NB4 (cell line): Measurements from ENCODE around the gene MACROD2.

Source experiments
- DNase-seq: peaks from one replicate; pipeline ENCODE4 v3.0.0; 2010; ENCODE audit warnings: low read depth
- H3K4me3 ChIP-seq: one replicate; pipeline ENCODE4 v1.5.1; 2011; ENCODE audit warnings: mild to moderate bottlenecking, low read depth, low read length, moderate library complexity
- MYC ChIP-seq: IDR thresholded peaks from 2 replicates; pipeline ENCODE4 v1.6.1; 2011; ENCODE audit warnings: low read depth, low read length
- POLR2A ChIP-seq: IDR thresholded peaks from 2 replicates; pipeline ENCODE4 v1.6.1; 2011; ENCODE audit warnings: mild to moderate bottlenecking; ENCODE audit not compliant: insufficient read length; ENCODE audit errors: extremely low read depth
- TF ChIP-seq, protein P1 (sequence below): IDR thresholded peaks from 2 replicates; pipeline ENCODE4 v1.6.1; 2011; ENCODE audit warnings: low read depth, low read length
- TF ChIP-seq, protein P2 (sequence below): IDR thresholded peaks from one replicate; pipeline ENCODE4 v1.5.1; 2012; ENCODE audit warnings: low read depth, low read length

MACROD2 gene

DNA sequence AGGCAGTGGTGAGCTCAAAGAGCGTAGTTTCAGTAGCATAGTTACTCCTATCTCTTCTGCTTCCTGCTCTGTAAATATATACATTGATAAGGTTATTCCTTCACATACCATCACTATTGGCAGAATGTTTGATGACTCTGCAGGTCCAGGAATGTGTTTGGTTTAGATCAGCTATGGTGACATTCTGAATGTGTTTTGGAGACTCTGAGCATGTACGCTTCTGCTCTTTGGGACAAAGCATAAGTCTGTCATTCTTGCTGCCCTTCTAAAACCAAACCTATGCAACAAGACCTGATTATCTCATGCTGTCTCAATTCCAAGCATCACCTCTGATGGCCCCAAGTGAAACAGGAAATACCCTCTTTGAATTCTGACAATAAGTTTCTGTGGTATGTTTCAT is 1503.6 kb downstream of the MACROD2 start:
- no peak for DNase-seq
- TF ChIP-seq POLR2A (no peak), MYC (no peak)
- TF ChIP-seq, protein P1, sequence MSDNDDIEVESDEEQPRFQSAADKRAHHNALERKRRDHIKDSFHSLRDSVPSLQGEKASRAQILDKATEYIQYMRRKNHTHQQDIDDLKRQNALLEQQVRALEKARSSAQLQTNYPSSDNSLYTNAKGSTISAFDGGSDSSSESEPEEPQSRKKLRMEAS: no peak
- TF ChIP-seq, protein P2, sequence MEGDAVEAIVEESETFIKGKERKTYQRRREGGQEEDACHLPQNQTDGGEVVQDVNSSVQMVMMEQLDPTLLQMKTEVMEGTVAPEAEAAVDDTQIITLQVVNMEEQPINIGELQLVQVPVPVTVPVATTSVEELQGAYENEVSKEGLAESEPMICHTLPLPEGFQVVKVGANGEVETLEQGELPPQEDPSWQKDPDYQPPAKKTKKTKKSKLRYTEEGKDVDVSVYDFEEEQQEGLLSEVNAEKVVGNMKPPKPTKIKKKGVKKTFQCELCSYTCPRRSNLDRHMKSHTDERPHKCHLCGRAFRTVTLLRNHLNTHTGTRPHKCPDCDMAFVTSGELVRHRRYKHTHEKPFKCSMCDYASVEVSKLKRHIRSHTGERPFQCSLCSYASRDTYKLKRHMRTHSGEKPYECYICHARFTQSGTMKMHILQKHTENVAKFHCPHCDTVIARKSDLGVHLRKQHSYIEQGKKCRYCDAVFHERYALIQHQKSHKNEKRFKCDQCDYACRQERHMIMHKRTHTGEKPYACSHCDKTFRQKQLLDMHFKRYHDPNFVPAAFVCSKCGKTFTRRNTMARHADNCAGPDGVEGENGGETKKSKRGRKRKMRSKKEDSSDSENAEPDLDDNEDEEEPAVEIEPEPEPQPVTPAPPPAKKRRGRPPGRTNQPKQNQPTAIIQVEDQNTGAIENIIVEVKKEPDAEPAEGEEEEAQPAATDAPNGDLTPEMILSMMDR: no peak
- no peak overlapping the region for H3K4me3 ChIP-seq

DNA sequence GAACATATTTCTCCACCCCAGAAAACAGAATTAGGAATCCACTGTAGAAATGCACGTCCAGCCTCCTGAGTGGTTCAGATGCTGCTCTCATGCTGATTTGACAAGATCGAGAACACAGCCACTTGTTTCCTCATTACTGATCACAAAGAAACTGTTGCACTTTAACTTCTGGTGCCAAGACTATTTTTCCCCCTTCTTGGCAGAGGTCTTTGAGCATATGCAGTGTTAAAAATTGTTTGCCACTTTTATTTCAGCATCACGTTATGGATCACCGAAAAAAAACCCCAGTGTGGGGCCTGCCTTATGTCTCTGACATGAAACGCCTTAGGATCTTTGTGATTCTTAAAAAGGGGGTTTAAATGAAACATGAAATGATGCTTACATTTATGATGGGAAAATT is 1511.0 kb downstream of the MACROD2 start:
- DNase-seq: no peak
- H3K4me3 ChIP-seq: no peak overlapping the region
- TF ChIP-seq MYC (no peak), POLR2A (no peak)
- TF ChIP-seq, protein P1: no peak
- TF ChIP-seq, protein P2: no peak

DNA sequence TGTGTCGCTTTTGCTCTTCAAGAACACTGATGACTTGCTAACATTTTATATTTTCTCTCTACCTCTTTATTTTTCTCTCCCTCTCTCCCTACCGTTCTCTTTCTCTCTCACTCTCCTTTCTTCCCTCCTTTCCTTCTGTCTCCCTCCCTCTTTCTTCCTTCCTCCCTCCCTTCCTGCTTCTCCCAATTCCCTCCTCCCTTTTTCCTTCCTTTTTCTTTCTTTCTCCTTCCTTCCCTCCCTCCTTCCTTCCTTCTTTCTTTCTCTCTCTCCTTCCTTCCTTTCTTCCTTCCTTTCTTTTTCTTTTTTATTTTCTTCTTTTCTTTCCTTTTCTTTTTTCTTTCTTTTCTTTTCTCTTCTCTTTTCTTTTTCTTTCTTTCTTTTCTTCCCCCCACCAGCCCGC is 1511.8 kb downstream of the MACROD2 start:
- TF ChIP-seq POLR2A: no peak
- no peak for TF ChIP-seq MYC
- TF ChIP-seq, protein P2: no peak
- TF ChIP-seq, protein P1: no peak
- no peak for DNase-seq
- no peak overlapping the region for H3K4me3 ChIP-seq

DNA sequence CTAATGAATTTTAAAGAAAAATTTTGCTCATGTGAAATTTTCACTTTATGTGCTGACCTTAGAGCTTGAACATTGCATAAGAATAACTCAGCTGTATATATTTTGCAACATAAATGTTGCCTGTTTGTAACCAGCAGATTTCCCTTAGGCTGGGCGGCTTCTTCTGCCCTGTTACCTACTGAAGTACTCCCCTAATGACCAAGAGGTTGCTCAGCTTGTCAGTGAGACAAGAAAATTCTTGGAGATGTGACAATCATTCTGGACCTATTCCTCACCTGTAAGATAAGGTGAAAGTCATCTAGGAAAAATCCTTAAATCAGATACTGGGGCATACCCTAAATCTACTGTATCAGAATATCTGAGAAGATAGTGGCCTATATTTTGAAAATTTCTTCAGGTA is 1516.2 kb downstream of the MACROD2 start:
- DNase-seq: no peak
- H3K4me3 ChIP-seq: no peak overlapping the region
- TF ChIP-seq POLR2A (no peak), MYC (no peak)
- TF ChIP-seq, protein P2: no peak
- TF ChIP-seq, protein P1: no peak

DNA sequence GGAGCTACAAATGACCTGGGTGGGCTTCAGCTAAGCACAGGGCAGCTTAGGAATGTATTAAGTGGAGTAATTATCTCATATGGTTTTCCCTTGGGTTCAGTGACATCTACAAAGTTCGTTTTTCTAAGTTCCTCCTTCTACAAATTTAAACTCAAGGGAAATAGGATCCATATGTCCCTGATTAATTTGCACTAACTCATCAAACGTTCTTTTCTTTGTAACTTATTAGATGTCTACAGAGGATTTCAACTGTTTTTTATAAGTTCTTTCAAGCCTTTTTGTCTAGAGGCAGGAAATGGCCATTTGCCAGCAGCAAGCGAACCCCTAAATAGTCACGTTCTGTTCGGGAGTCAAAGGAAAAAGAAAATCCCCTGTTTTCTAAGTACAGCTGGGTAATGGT is 1517.6 kb downstream of the MACROD2 start:
- DNase-seq: no peak
- TF ChIP-seq, protein P1: no peak
- TF ChIP-seq, protein P2: no peak
- TF ChIP-seq MYC: no peak
- no peak for TF ChIP-seq POLR2A
- no peak overlapping the region for H3K4me3 ChIP-seq

DNA sequence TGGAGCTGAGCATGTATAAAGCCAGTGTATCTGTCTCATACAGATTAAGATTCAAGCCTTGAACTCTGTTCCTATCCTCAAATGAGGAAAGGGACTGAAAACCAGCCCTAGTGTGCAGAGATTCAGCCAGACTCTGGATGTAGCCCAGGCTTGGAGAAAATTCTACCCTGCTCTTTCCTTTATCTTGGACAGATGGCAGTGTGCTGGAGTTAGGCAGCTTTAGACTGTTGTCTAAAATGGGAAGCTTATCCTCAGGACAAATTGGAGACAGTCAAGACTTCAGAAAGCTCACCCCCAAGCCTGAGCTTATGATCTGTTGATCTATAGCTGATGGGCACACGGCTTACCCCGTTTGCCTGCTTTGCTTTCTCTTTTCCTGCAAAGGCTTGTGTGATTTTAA is 1520.4 kb downstream of the MACROD2 start:
- DNase-seq: no peak
- no peak overlapping the region for H3K4me3 ChIP-seq
- TF ChIP-seq, protein P1: no peak
- TF ChIP-seq, protein P2: no peak
- TF ChIP-seq POLR2A (no peak), MYC (no peak)
